22Rv1 (cell line): ENCODE data around the gene RASD2.

Experiments
- ZFX ChIP-seq: fragments of 450-650 bp; IDR thresholded peaks from 2 replicates; pipeline ENCODE4 v1.6.1; 2017; ENCODE audit warnings: antibody characterized with exemption, borderline replicate concordance
- TF ChIP-seq, protein P1 (sequence below): fragments of 450-650 bp; IDR thresholded peaks from 2 replicates; pipeline ENCODE4 v1.5.1; 2017; ENCODE audit warnings: mild to moderate bottlenecking

DNA sequence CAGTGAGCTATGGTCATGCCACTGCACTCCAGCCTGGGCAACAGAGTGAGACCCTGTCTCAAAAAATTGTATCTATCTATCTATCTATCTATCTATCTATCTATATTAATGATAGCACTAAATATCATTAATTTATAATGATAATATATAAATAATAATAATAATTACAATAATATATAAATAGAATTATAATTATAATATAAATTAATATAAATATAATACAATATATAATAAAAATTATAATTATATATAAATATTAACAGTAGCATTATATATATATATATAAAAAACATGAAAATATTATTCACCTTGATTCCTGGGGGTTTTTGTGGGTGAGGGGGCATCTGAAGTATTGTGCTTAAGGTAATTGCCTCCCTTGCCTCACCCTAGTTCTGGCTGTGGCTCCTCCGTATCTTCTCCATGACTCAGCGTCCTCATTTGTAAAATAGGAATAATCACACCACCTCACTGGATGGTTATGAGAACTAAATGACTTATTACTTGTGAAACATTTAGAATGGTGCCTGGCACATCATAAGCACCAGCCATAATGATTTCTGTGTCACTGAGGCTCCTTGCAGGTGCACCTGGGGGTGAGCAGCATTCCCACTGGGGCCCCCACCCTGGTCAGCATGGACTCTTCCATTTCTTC, 18.8 kb downstream of the RASD2 start:
- TF ChIP-seq, protein P1, sequence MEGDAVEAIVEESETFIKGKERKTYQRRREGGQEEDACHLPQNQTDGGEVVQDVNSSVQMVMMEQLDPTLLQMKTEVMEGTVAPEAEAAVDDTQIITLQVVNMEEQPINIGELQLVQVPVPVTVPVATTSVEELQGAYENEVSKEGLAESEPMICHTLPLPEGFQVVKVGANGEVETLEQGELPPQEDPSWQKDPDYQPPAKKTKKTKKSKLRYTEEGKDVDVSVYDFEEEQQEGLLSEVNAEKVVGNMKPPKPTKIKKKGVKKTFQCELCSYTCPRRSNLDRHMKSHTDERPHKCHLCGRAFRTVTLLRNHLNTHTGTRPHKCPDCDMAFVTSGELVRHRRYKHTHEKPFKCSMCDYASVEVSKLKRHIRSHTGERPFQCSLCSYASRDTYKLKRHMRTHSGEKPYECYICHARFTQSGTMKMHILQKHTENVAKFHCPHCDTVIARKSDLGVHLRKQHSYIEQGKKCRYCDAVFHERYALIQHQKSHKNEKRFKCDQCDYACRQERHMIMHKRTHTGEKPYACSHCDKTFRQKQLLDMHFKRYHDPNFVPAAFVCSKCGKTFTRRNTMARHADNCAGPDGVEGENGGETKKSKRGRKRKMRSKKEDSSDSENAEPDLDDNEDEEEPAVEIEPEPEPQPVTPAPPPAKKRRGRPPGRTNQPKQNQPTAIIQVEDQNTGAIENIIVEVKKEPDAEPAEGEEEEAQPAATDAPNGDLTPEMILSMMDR, result no peak
- TF ChIP-seq ZFX, result no peak
